Colonic mucosa (tissue), 4 donors: ENCODE results near the gene NALF2. TPM values are rescaled to one million over a fixed set of nuclear protein-coding genes. Genes with fewer than 3 reads are reported as not detected.

Experiments used
- DNase-seq: peaks from one replicate; pipeline ENCODE4 v3.0.0-alpha.2; 2020
- H3K27ac ChIP-seq: fragments of 200-600 bp; one replicate; pipeline ENCODE4 v1.8.0; 2021
- H3K27me3 ChIP-seq: fragments of 200-600 bp; one replicate; pipeline ENCODE4 v1.8.0; 2021
- H3K36me3 ChIP-seq: fragments of 200-600 bp; one replicate; pipeline ENCODE4 v1.8.0; 2021
- H3K4me1 ChIP-seq: fragments of 200-600 bp; one replicate; pipeline ENCODE4 v1.8.0; 2021; ENCODE audit warnings: mild to moderate bottlenecking
- H3K4me3 ChIP-seq: fragments of 200-600 bp; one replicate; pipeline ENCODE4 v1.8.0; 2021
- H3K9ac ChIP-seq, 2 donors: one replicate each; pipeline ENCODE4 v1.7.0; 2013; ENCODE audit warnings: control low read depth in 2 of 2, low read depth in 2 of 2, low read length in 2 of 2
- H3K9me3 ChIP-seq: fragments of 200-600 bp; one replicate; pipeline ENCODE4 v1.8.0; 2021
- intact Hi-C: fragments of 100-400 bp; cut with DNase I; formaldehyde crosslinking; loops from one replicate; pipeline ENCODE4 v1.14.1; 2022
- total RNA-seq, 2 donors: library from RNA; stranded (reverse); fragmentation: NEBNext Ultra II Directional in 1 of 2; extraction: Animal tissue kit (Norgen Biotek cat#: 25700) in 1 of 2; gene quantifications; one replicate each; pipeline ENCODE4 v1.2.1, GENCODE V29; 2021
- TF ChIP-seq, protein P1 (sequence below): fragments of 200-600 bp; IDR thresholded peaks from one replicate; pipeline ENCODE4 v1.8.0; 2022; ENCODE audit warnings: antibody characterized with exemption, mild to moderate bottlenecking
- donor health status: healthy.
- donor health status: DM: no; HTN: no; CAD: no.
- donor health status: DM: no; HTN: no; CAD: no.

Gene NALF2
- total RNA-seq = under 1 TPM; 0.66 to 0.72 TPM

DNA sequence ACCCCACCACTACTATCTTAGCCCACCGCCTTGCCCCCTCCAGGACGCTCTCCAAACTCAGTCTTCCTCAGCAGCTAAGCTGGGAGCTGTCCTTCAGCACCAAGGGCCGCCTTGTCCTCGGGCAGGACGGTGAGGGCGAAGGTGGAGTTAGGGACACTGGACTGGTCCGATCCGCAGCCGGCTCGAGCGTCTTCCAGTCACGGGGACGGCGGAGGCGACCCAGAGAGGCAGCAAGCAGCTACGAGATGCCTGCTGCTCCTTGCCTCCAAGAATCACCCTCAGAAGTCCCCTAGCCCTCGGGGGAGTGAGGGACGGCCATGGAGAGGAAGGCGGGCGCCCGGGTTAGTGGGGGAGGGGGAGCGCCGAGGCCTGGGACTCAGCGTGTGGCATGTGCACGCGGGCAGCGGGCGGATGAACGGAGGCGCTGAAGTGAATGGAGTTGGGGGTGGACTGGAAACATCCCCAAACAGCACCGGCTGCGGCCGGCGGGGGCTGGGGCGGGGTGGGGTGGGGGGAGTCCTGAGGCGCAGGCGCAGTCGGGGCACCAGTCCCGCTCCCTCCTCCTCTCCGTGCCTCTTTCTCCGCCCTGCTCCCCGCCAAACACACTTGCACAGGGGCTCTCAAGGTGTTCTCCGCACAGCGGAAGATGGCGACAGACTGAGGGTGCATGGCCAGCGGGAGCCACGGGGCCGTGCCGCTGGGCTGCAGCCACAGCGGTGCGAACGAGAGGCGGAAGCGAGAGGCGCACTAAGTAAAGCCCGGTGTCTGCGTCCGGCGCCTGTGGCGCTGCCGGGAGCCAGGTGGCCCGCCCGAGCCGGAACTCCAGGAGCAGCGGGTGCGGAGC is at the start of gene NALF2:
NALF2 (plus strand) TSS at position 545 of the 844 bp plus-strand sequence. CDS start 957 bp downstream, outside the sequence.
- peak; percentile 45 for DNase-seq
- Histone ChIP-seq H3K4me3 (peak within 1 kb of the TSS; percentile 38), H3K36me3 (no peaks in the 10 kb centered on the region), H3K9ac (no peak within 1 kb of the TSS), H3K27ac (no peak within 1 kb of the TSS), H3K9me3 (no peaks in the 10 kb centered on the region), H3K27me3 (no peaks in the 10 kb centered on the region), H3K4me1 (no peaks in the 10 kb centered on the region)
- TF ChIP-seq, protein P1, sequence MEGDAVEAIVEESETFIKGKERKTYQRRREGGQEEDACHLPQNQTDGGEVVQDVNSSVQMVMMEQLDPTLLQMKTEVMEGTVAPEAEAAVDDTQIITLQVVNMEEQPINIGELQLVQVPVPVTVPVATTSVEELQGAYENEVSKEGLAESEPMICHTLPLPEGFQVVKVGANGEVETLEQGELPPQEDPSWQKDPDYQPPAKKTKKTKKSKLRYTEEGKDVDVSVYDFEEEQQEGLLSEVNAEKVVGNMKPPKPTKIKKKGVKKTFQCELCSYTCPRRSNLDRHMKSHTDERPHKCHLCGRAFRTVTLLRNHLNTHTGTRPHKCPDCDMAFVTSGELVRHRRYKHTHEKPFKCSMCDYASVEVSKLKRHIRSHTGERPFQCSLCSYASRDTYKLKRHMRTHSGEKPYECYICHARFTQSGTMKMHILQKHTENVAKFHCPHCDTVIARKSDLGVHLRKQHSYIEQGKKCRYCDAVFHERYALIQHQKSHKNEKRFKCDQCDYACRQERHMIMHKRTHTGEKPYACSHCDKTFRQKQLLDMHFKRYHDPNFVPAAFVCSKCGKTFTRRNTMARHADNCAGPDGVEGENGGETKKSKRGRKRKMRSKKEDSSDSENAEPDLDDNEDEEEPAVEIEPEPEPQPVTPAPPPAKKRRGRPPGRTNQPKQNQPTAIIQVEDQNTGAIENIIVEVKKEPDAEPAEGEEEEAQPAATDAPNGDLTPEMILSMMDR = peak; percentile 19
- intact Hi-C loops = no loop called here

DNA sequence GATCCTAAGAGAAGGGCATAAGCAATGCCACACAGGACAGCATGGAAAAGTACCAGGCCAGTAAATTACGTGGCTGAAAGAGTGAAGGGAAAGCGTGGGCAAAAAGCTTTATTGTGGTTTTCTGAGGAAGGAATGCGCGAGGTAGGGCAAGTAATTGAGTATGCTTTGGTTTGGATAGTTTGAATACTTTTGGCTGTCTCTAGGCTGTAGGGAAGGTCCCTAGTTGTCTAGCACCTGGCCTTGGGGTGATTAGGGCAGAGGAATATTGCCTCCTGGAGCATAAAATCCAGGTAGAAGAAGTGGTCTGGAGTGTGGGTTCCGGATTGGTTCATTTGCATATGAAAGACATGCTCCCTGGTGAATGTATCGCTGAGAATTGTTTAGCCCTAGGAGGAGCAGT is 46.4 kb upstream of the NALF2 start:
- Histone ChIP-seq H3K4me1 (no peaks in the 10 kb centered on the region), H3K27me3 (no peaks in the 10 kb centered on the region), H3K4me3 (no peak overlapping the region), H3K9ac (no peak overlapping the region), H3K36me3 (no peaks in the 10 kb centered on the region), H3K9me3 (no peaks in the 10 kb centered on the region), H3K27ac (no peak overlapping the region)
- intact Hi-C loops = no loop called here
- DNase-seq = no peak
- TF ChIP-seq, protein P1 = no peak

DNA sequence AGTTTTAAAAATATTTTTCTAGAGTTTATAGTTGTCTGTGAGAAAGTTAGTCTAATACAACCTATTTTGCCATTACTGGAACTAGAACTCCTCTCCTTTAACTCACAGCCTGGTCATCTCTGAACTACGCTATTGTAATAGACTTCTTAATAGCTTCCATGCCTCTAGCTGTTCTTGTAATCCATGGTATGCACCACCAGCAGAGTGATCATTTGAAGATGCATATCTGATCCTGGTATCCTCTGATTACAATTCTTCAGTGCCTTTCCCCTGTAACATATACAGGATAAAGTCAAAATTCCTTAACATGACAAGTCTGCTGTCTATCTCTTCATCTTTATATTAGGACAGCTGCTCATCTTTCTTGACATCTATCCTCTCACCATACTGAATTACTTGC is 37.6 kb upstream of the NALF2 start:
- no peak for DNase-seq
- Histone ChIP-seq H3K9me3 (no peaks in the 10 kb centered on the region), H3K27me3 (no peaks in the 10 kb centered on the region), H3K4me1 (no peaks in the 10 kb centered on the region), H3K4me3 (no peak overlapping the region), H3K9ac (no peak overlapping the region), H3K36me3 (no peaks in the 10 kb centered on the region), H3K27ac (no peak overlapping the region)
- TF ChIP-seq, protein P1 = no peak
- intact Hi-C loops = no loop called here

DNA sequence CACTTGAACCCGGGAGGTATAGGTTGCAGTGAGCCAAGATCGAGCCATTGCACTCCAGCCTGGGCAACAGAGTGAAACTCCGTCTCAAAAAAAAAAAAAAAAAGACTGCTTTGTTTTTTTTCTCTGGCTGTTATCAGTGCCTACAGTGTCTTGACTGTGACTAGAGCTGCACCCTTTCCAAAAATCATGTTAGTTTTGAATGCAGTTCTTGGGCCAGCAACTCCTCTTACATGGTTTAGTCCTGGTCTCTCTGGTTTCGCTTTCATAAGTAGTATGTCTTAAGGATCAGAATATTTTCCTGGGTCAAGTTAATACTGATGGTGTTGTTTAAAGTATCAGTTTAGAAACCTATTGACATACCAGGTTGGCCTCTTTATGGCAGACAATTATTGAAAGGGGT is 34.2 kb upstream of the NALF2 start:
- Histone ChIP-seq H3K4me1 (no peaks in the 10 kb centered on the region), H3K27ac (no peak overlapping the region), H3K9ac (no peak overlapping the region), H3K4me3 (no peak overlapping the region), H3K36me3 (no peaks in the 10 kb centered on the region), H3K9me3 (no peaks in the 10 kb centered on the region), H3K27me3 (no peaks in the 10 kb centered on the region)
- intact Hi-C loops = no loop called here
- DNase-seq = no peak
- TF ChIP-seq, protein P1 = no peak

DNA sequence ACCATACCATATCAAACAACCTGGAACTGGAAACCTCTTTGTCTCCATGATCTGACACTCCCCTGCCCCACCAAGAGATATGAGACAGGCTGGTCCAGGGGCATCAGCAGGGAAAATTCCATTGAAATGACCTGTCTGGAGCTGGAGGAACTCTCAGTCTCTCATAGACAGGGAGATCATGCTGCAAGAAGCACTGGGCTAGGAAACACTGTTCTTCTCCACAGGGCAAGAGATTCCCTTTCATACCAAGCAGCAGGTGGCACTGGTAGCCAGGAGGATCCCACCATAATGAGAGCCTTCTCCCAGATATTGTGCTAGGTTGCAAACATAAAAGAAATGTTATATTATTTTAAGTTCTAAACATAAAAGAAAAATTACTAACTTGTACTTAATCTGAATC is 14.5 kb upstream of the NALF2 start:
- no peak overlapping the region for H3K4me3 ChIP-seq
- H3K9ac ChIP-seq = no peak overlapping the region
- H3K36me3 ChIP-seq = no peaks in the 10 kb centered on the region
- no peak for DNase-seq
- TF ChIP-seq, protein P1 = no peak
- intact Hi-C loops = loop anchor here (5.0 kb wide), 1 partner anchor 608 kb away; no protein-coding TSS in a partner anchor
- no peaks in the 10 kb centered on the region for H3K9me3 ChIP-seq
- no peak overlapping the region for H3K27ac ChIP-seq
- H3K4me1 ChIP-seq = no peaks in the 10 kb centered on the region
- H3K27me3 ChIP-seq = peaks cover 12% of the 10 kb centered on the region
